ENCODE results near the gene NGRN.
A peak's percentile ranks its signal among the peaks of the same experiment; 100 is the strongest.

The NGRN gene

DNA sequence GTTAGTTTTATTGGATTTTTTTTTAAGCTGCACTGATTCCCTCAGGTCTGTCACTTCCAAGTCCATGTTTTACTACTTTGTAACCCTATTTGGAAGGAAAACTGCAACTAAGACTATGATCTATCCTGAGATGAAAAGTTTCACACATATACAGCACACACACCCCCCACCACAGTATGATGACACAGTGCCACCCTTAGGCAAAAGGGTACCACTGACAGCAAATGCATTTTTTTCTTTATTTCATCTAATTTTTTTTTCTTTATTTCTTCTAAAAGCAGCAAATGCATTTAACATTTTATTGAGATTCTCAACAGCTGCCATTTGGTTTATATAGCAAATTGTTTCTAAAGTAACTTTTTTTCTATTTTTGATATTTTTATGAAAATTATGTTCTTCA lies 21.2 kb downstream of the NGRN start:
- no peaks in the 10 kb centered on the region for H3K36me3 ChIP-seq (ENCODE audit: insufficient read depth)
- peak; percentile 75 for TF ChIP-seq CTCF (conservative IDR thresholded peaks at IDR 0.05; ENCODE audit: low read depth, low read length)
- H3K4me2 ChIP-seq: no peak overlapping the region
- H3K4me1 ChIP-seq (ENCODE audit: low read depth, poor library complexity, severe bottlenecking): peaks cover 19% of the 10 kb centered on the region
- no peak overlapping the region for H2AFZ ChIP-seq (ENCODE audit: low read depth)
- no peaks in the 10 kb centered on the region for H3K79me2 ChIP-seq (ENCODE audit: insufficient read depth, low read depth)
- H4K20me1 ChIP-seq (ENCODE audit: insufficient read depth): no peaks in the 10 kb centered on the region
- no peak overlapping the region for H3K9ac ChIP-seq
- H3K27me3 ChIP-seq (ENCODE audit: insufficient read depth, low read depth): no peaks in the 10 kb centered on the region
- no peak overlapping the region for H3K4me3 ChIP-seq (IDR thresholded peaks at IDR 0.05; ENCODE audit: insufficient read depth, low read depth, low read length)
- no peak overlapping the region for H3K27ac ChIP-seq

- Histone ChIP-seq H2AFZ (ENCODE audit: low read depth) (no peak overlapping the region), H3K36me3 (ENCODE audit: insufficient read depth) (no peaks in the 10 kb centered on the region), H3K4me3 (IDR thresholded peaks at IDR 0.05; ENCODE audit: insufficient read depth, low read depth, low read length) (no peak overlapping the region), H3K79me2 (ENCODE audit: insufficient read depth, low read depth) (no peaks in the 10 kb centered on the region), H3K4me1 (ENCODE audit: low read depth, poor library complexity, severe bottlenecking) (peaks cover 23% of the 10 kb centered on the region), H3K4me2 (no peak overlapping the region), H4K20me1 (ENCODE audit: insufficient read depth) (no peaks in the 10 kb centered on the region), H3K9ac (no peak overlapping the region), H3K27me3 (ENCODE audit: insufficient read depth, low read depth) (no peaks in the 10 kb centered on the region), H3K27ac (no peak overlapping the region)
- no peak for TF ChIP-seq CTCF (conservative IDR thresholded peaks at IDR 0.05; ENCODE audit: low read depth, low read length)
Observed at GRCh38 chr15:90287101-90287500, 21.6 kb downstream of the NGRN start.

- H3K9ac ChIP-seq: no peak overlapping the region
- H3K79me2 ChIP-seq (ENCODE audit: insufficient read depth, low read depth): no peaks in the 10 kb centered on the region
- H3K36me3 ChIP-seq (ENCODE audit: insufficient read depth): no peaks in the 10 kb centered on the region
- H3K4me1 ChIP-seq (ENCODE audit: low read depth, poor library complexity, severe bottlenecking): peaks cover 27% of the 10 kb centered on the region
- H4K20me1 ChIP-seq (ENCODE audit: insufficient read depth): no peaks in the 10 kb centered on the region
- no peaks in the 10 kb centered on the region for H3K27me3 ChIP-seq (ENCODE audit: insufficient read depth, low read depth)
- H3K27ac ChIP-seq: no peak overlapping the region
- H3K4me2 ChIP-seq: no peak overlapping the region
- TF ChIP-seq CTCF (conservative IDR thresholded peaks at IDR 0.05; ENCODE audit: low read depth, low read length): no peak
- H3K4me3 ChIP-seq (IDR thresholded peaks at IDR 0.05; ENCODE audit: insufficient read depth, low read depth, low read length): no peak overlapping the region
- no peak overlapping the region for H2AFZ ChIP-seq (ENCODE audit: low read depth)
Observed at GRCh38 chr15:90287946-90288345, 22.5 kb downstream of the NGRN start.

DNA sequence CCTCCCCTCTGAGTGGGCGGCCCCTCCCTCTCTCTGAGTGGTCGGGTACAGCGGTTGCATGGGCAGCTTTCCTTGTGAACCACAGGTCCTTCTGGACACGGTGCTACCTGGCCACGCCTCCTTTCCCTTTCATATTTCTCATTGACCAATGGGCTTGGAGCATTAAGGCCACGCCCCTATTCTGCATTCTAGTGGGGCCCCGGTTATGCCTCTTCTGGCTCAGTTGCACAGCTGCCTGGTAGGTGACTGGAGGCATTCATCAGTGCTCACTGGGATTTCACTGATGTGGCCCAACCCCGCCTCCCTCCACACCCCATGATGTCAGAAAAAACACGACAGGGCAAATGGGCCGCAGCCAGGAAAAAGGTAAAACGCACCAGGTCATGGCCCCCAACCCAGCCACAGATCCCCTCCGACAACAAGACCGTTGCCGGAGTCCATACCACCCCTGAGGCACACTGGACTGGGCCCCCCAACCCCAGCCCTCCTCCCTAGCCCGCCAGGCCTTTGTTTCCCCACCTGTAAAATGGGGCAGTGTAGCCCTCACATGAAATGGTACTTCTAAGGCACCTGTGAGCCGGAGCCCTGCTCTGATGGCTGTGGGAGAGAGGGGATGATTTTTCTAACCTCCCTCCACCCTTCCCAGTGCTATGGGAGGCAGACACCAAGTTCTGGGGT lies 26.3 kb downstream of the NGRN start:
- Histone ChIP-seq H3K4me3 (IDR thresholded peaks at IDR 0.05; ENCODE audit: insufficient read depth, low read depth, low read length) (no peak overlapping the region), H3K27ac (no peak overlapping the region), H3K9ac (no peak overlapping the region), H3K4me2 (peak overlapping the region; percentile 86; the same call in 1 of the 2 replicates), H3K36me3 (ENCODE audit: insufficient read depth) (no peaks in the 10 kb centered on the region), H2AFZ (ENCODE audit: low read depth) (peak overlapping the region; percentile 26; the same call in 1 of the 2 replicates), H4K20me1 (ENCODE audit: insufficient read depth) (no peaks in the 10 kb centered on the region), H3K27me3 (ENCODE audit: insufficient read depth, low read depth) (no peaks in the 10 kb centered on the region), H3K79me2 (ENCODE audit: insufficient read depth, low read depth) (no peaks in the 10 kb centered on the region), H3K4me1 (ENCODE audit: low read depth, poor library complexity, severe bottlenecking) (peaks cover 32% of the 10 kb centered on the region)
- no peak for TF ChIP-seq CTCF (conservative IDR thresholded peaks at IDR 0.05; ENCODE audit: low read depth, low read length)

All from KMS-11 (cell line).